B cell (primary cell): Measurements from ENCODE around the gene IBSP.

Source experiments
- CTCF ChIP-seq: fragments of 200-600 bp; IDR thresholded peaks from one replicate; pipeline ENCODE4 v1.8.0; 2022; ENCODE audit warnings: antibody characterized with exemption, mild to moderate bottlenecking
- EZH2 ChIP-seq: IDR thresholded peaks from 2 replicates; pipeline ENCODE4 v1.6.1; 2012; ENCODE audit warnings: borderline replicate concordance, low read depth, mild to moderate bottlenecking, moderate library complexity, low read length; ENCODE audit not compliant: insufficient read depth, poor library complexity, severe bottlenecking

- TF ChIP-seq CTCF (no peak), EZH2 (no peak)
Observed at GRCh38 chr4:87781569-87781968, 17.8 kb upstream of the IBSP start.
